Mesodermal cell (in vitro differentiated cells): ENCODE results near the gene PCED1B.

ENCODE experiments used
- H3K27ac ChIP-seq: 2 replicates; pipeline ENCODE4 v1.7.0; 2013; ENCODE audit warnings: mild to moderate bottlenecking, low read depth, low read length, moderate library complexity; ENCODE audit not compliant: severe bottlenecking
- H3K36me3 ChIP-seq: 2 replicates; pipeline ENCODE4 v1.7.1; 2013; ENCODE audit warnings: mild to moderate bottlenecking, low read length, moderate library complexity; ENCODE audit not compliant: control insufficient read depth, insufficient read depth
- H3K4me1 ChIP-seq: one replicate; pipeline ENCODE4 v1.7.1; 2013; ENCODE audit warnings: mild to moderate bottlenecking, low read length; ENCODE audit not compliant: insufficient read depth, control insufficient read depth, poor library complexity, severe bottlenecking
- H3K4me3 ChIP-seq: 2 replicates; pipeline ENCODE4 v1.7.0; 2013; ENCODE audit warnings: low read length, control low read depth, mild to moderate bottlenecking; ENCODE audit not compliant: insufficient read depth, poor library complexity, severe bottlenecking; ENCODE audit errors: extremely low read depth
- H3K9me3 ChIP-seq: 2 replicates; pipeline ENCODE4 v1.7.1; 2013; ENCODE audit warnings: mild to moderate bottlenecking, low read length, moderate library complexity; ENCODE audit not compliant: control insufficient read depth
- WGBS, 2 experiments: methylation state at CpG; one replicate each; pipeline ENCODE4 v1.1.5; 2013; ENCODE audit warnings: missing lambda C conversion rate in 2 of 2; ENCODE audit not compliant: insufficient coverage in 2 of 2; 5-methylcytosine and 5-hydroxymethylcytosine counted together

Gene PCED1B

GRCh38 chr12:47079981-47080724 lies 732 bp downstream of the PCED1B start:
- Histone ChIP-seq H3K4me1 (peaks cover 29% of the 10 kb centered on the region), H3K4me3 (peak overlapping the region; percentile 64), H3K27ac (peak overlapping the region; percentile 79), H3K36me3 (peaks cover 6% of the 10 kb centered on the region), H3K9me3 (no peaks in the 10 kb centered on the region)
- WGBS, 2 experiments: 0% methylated on average over 28 to 29 of the region's 49 CpGs

DNA sequence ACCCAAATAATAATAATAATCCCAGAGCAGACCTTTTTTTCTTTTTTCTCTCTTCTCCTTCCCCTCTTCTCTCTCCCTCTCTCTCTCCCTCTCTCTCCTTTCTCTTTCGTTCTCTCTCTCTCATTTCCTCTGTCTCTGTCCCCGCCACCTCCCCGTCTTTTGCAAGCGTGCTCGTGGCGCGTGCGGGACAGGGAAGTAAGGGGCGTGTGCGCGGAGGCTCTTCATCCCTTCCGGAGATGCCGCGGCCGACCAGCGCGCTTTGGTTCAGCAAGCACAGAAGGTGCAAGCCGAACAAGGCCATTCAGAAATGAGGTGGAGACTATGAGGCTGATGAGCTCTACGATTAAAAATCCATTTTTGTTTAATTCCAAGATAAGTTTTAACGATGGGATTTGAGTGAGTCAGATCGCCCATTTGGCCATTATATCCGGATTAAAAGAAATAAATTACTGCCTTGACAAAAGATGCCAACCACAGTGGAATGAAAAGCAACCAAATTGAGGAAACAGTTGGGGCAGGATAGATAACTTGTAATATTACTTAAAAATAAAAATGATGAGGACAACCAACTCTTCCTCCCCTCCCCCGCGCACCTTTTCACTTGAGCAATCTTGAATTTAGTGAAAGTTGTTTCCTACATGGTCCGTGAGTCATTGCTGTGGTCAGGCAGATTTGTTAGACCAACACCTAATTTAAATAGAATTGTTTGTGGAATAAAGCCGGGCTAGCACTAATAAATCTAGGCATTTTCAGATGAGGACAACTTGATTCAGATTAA lies 1.5 kb downstream of the PCED1B start:
- Histone ChIP-seq H3K4me3 (peak overlapping the region; percentile 64), H3K36me3 (peaks cover 6% of the 10 kb centered on the region), H3K4me1 (peaks cover 32% of the 10 kb centered on the region), H3K27ac (peak overlapping the region; percentile 79), H3K9me3 (no peaks in the 10 kb centered on the region)
- WGBS, 2 experiments: 8 to 28% methylated on average over 5 to 18 of the region's 26 CpGs

DNA sequence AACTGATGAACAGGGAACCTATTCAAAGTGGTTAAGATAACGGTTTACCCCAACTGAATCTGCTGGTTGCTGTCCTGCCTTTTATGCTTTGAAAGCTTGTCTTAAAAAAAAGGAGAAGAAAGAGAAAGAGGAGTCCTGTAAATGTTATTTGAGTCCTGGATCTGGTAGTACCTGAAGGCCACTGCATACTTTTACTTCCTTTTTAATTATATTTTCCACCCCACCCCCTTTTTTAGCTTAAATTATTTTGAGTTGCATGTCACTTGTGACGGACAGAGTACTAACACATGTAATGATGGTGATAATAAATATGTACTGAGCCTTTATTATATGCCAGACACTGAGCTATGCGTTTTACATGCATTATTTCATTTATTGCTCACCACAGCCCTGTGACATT lies 2.9 kb downstream of the PCED1B start:
- Histone ChIP-seq H3K27ac (no peak overlapping the region), H3K4me3 (no peak overlapping the region), H3K4me1 (peaks cover 42% of the 10 kb centered on the region), H3K9me3 (no peaks in the 10 kb centered on the region), H3K36me3 (peaks cover 6% of the 10 kb centered on the region)
- WGBS, 2 experiments: 67% methylated on average over 1 of the region's 3 CpGs; no CpG with 5 or more reads in 1 of the 2 experiments

- Histone ChIP-seq H3K36me3 (peaks cover under 1% of the 10 kb centered on the region), H3K4me1 (peaks cover 48% of the 10 kb centered on the region), H3K4me3 (no peak overlapping the region), H3K27ac (no peak overlapping the region), H3K9me3 (no peaks in the 10 kb centered on the region)
- WGBS, 2 experiments: 54 to 67% methylated on average over 4 to 6 of the region's 7 CpGs
Measured at GRCh38 chr12:47082796-47083621, 3.6 kb downstream of the PCED1B start.

DNA sequence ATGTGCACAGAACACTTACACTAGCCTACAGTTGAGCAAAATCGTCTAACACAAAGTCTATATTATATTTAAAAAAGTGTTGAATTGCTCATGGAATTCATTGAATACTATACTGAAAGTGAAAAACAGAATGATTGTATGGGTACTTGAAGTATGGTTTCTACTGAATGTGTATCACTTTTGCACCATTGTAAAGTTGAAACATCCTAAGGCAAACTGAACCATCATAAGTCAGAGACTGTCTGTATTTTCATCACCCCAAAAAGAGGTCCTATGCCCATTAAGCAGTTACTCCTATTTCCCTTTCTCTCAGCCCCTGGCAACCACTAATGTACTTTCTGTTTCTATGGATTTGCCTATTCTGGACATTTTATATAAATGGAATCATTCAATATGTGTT lies 4.8 kb downstream of the PCED1B start:
- Histone ChIP-seq H3K27ac (peak overlapping the region; percentile 79), H3K4me3 (no peak overlapping the region), H3K36me3 (no peaks in the 10 kb centered on the region), H3K4me1 (peaks cover 52% of the 10 kb centered on the region), H3K9me3 (no peaks in the 10 kb centered on the region)
- no CpG with 5 or more reads among the region's 1 CpG for WGBS, 2 experiments

GRCh38 chr12:47085815-47086252 lies 6.4 kb downstream of the PCED1B start:
- no peaks in the 10 kb centered on the region for H3K36me3 ChIP-seq
- H3K4me1 ChIP-seq: peaks cover 52% of the 10 kb centered on the region
- H3K4me3 ChIP-seq: no peak overlapping the region
- no peaks in the 10 kb centered on the region for H3K9me3 ChIP-seq
- WGBS, 2 experiments: 15 to 31% methylated on average over 4 to 5 of the region's 6 CpGs
- H3K27ac ChIP-seq: peak overlapping the region; percentile 79

DNA sequence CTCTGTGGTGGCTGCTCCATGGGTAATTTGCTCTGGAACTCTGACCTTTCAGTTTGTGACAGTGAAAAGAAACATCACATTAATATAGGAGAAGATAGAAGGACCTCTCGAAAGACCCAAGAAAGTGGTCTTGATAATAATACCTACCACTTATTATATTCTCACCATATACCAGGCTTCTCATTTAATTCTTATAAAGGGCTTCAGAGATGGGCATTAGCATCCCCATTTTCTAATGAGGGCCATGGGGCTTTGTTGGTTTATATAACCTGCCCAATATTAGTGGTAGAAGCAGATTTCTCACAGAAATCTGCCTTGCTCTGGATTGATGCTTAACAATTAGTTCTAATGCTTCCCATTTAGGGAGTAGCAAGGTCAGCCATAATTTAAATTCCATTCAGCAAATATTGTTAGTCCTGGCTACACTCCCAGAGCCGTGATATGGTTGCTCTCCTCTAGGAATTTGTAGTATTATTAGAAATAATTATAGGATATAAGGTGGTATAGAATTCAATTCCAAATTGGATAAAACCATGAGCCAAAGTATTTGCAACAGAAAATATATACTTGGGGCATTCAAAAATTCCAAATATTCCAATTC lies 7.8 kb downstream of the PCED1B start:
- Histone ChIP-seq H3K4me1 (peaks cover 48% of the 10 kb centered on the region), H3K27ac (peak overlapping the region; percentile 79), H3K4me3 (no peak overlapping the region), H3K36me3 (no peaks in the 10 kb centered on the region), H3K9me3 (no peaks in the 10 kb centered on the region)
- WGBS, 2 experiments: no CpG with 5 or more reads among the region's 2 CpGs

- 85 to 98% methylated on average over 4 to 5 of the region's 7 CpGs for WGBS, 2 experiments
- no peaks in the 10 kb centered on the region for H3K9me3 ChIP-seq
- peak overlapping the region; percentile 51 for H3K27ac ChIP-seq
- peaks cover 45% of the 10 kb centered on the region for H3K4me1 ChIP-seq
- no peaks in the 10 kb centered on the region for H3K36me3 ChIP-seq
- H3K4me3 ChIP-seq: no peak overlapping the region
Measured at GRCh38 chr12:47088021-47088944, 8.9 kb downstream of the PCED1B start.

GRCh38 chr12:47091009-47091408 lies 11.6 kb downstream of the PCED1B start:
- H3K27ac ChIP-seq: no peak overlapping the region
- no peaks in the 10 kb centered on the region for H3K9me3 ChIP-seq
- H3K4me3 ChIP-seq: no peak overlapping the region
- H3K4me1 ChIP-seq: peaks cover 30% of the 10 kb centered on the region
- no CpG with 5 or more reads among the region's 2 CpGs for WGBS, 2 experiments
- no peaks in the 10 kb centered on the region for H3K36me3 ChIP-seq
